HUDEP-2 (cell line): Measurements from ENCODE around the gene ITGB5.

Experiments used
- DNase-seq, 76 experiments: peaks; one replicate each; lab custom pipeline; 2025; ENCODE audit not compliant: unreplicated experiment in 76 of 76; lab: John Stamatoyannopoulos, UW

ITGB5 gene

GRCh38 chr3:124815781-124816180 is 71.4 kb downstream of the ITGB5 start:
- DNase-seq: no peak

GRCh38 chr3:124814620-124815421 is 72.3 kb downstream of the ITGB5 start:
- no peak for DNase-seq

DNA sequence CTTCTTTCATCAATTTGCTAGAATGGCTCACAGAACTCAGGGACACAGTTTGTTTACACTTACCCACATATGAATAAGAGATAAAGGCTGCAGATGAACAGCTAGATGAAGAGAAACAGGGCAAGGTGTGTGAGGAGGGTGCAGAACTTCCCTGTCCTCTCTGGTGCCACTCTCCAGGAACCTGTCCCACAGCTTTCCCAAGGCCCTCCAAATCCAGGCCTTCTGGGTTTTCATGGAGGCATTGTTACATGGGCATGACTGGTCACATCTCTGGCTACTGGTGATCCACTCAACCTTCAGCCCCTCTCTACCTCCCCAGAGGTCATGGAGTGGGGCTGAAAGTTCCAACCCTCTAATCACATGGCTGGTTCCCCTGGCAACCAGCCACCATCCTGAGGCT is 73.6 kb downstream of the ITGB5 start:
- no peak for DNase-seq

DNA sequence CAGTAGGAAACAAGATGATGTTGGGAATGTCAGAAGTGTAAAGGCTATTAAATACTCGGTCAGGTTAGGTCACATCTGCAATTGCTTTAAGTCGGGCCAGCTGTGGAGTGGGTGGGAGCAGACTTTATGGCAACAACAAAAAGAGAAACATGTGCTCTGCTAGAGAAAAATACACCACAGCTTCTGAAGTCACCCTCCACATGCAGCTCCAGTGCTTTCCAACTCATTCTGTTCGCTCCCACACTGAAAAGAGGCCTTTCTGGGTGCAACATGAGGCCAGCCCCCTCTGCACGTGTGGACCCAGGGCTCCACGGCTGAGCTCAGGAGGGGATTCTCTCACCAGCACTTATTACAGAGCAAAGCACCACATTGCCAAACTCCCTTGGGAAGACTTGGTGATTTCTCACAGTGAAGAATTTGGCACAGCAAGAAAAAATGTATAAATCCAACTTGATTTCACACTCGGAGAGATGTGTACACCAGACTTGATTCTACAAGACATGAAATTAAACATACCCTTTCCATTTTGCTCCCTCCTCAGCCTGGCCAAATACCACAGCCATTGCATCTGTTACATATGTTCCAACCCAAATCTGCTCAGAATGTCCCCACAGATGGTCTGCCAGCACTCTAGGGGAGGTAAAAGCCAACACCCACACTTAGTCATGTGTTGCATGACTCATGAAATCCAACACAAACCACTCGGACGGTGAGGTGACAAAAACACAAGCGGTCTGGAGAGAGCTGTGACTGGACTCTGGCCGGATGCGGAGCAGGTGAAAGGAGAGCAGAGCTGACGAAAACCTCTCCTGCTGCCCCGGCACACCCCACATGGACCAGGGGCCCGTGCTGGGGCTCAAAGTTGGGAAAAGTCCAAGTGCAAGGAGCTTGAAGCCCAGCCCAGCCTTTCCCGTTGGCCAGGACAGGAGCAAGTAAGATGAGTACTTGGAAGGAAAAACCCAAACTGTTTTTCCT is 74.6 kb downstream of the ITGB5 start:
- DNase-seq: peak in 18 of 76 experiments; percentile 1 to 58 (median 26)

GRCh38 chr3:124811436-124811835 is 75.7 kb downstream of the ITGB5 start:
- DNase-seq: no peak

DNA sequence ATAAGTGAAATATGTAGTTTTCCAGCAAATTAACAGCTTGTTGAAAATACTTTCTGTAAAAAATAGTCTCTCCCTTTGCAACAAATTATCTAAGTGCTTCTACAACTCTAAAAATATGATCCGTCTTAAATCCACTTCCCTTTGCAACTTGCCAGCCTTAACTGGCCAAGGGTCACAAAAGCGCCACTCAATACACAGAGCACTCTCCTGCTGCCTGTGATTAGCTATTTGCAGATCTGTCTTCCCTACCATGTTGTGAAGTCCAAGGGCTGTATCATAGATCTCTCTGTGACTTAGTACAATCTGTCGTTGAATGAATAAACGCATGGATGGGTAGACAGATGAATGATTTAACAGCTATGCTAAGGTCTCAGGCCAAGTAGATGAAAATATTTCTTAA is 76.2 kb downstream of the ITGB5 start:
- DNase-seq: no peak

- DNase-seq: no peak
Measured at GRCh38 chr3:124809039-124809438, 78.1 kb downstream of the ITGB5 start.

DNA sequence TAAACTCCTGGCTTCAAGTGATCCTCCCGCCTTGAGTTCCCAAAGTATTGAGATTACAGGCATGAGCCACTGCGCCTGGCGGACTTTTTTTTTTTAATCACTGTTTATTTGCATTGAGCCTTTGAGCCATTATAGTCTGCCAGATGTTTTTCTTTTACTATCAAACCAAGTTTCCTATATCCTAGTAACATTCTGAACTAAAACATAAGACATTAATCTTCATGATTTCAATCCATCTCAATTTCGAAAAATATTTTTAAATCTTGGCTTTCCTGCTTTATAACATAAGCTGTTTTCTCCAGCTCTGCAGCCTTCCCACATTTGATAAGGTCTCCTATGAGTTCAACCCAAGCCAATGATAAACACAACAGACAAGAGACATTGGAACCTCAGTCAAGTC is 81.5 kb downstream of the ITGB5 start:
- no peak for DNase-seq

GRCh38 chr3:124804875-124805274 is 82.3 kb downstream of the ITGB5 start:
- DNase-seq: no peak

- no peak for DNase-seq
Measured at GRCh38 chr3:124802702-124803101, 84.5 kb downstream of the ITGB5 start.

GRCh38 chr3:124802061-124802698 is 85.0 kb downstream of the ITGB5 start:
- no peak for DNase-seq

DNA sequence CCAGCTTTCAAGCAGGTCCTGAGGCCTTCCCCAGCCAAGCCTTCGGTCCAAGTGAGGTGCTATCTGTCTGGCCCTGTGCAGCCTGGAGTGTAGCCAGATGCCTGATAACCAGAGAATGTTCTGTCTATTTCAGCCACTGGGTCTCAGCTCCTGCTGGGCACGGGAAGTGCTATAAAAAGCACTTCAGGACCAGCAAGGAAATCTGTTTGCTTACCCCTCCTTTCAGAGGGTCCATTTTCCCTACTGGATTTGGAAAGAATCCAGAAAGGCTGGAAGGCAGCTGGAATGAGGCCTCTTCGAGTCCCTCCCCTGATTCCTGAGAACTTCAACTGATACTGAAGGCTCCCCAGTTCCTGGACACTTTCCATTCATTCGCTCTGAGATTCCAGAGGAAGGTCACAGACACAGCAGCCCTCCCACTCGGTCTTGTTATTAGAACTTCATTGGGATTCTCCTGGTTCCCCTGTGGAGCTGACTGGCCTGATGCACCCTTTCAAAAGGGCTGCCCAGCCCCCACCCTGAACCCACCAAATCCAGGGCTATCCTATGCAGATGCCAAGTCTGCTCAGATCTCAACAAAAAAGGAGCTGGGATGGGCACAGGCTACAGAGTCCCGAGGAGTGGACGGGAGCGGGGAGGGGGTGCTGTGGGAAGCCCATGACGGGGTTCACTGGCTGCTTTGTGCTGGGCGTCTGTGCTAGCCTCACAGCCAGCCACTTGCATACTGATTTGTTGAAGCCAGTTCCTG is 86.5 kb downstream of the ITGB5 start:
- peak in 46 of 76 experiments; percentile 1 to 59 (median 11) for DNase-seq

DNA sequence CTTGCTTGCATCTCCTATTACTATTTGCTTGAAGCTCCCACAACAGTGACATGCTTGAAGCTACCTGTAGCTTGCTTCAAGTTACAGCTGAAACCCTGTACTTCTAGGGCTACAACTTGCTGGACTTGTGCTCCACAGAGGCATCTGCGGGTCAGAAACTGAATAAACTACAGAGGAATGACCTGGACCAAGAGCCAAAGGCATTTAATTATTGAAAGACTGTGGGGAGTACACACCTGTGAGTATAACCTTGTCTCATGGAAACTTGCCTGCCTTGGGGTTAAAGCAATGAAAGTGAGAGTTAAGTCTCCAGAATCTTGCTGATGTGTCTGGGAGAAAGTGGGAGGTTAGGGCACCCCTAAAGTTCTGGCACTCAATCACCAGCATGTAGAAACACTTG is 87.1 kb downstream of the ITGB5 start:
- no peak for DNase-seq

- DNase-seq: no peak
Measured at GRCh38 chr3:124799676-124800075, 87.5 kb downstream of the ITGB5 start.

GRCh38 chr3:124797426-124797945 is 89.7 kb downstream of the ITGB5 start:
- no peak for DNase-seq

DNA sequence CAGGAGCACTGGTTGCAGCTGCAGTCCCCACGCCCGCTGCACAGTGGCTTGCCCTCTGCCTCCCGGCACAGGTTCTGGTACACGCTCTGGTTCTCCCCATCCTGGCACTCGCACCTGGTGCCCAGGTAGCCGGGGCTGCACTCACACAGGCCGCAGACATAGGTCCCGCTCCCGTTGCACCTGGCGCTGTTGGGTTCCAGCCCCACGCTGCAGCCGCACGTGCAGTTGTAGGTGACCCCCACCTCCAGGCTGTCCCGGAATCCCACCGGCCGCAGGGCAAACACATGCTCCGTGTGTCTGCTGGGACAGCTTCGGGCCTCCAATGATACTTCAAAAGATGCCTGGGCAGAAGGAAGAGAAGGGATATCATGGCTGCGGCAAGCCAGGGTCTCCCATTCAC is 90.7 kb downstream of the ITGB5 start:
- no peak for DNase-seq

GRCh38 chr3:124793054-124793739 is 94.0 kb downstream of the ITGB5 start:
- no peak for DNase-seq

- no peak for DNase-seq
Measured at GRCh38 chr3:124792341-124793040, 94.7 kb downstream of the ITGB5 start.

DNA sequence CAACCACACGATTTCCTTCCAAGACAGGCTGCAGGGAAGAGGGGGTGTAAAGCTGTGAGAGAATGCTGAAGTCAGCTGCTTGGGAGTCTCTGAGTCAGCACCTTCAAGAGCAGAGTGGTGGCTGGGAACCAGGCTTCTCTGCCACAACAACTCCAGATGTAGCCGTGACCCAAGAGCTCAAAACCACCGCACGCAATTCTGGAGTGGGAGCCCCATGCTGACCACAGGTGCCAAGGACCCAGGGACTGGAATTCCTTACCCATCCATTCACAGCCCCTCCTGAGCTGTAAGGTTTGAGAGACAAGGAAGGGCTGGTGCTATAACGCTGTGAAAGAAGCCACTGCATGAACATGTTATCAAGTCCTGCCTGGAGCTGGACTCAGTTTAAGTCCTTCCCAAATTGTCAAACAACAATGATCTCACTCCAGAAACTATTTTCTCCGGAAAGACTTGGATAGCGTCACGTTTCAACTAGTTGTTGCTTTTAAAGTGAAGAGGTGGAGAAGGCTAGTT is 95.5 kb downstream of the ITGB5 start:
- DNase-seq: no peak
